Astrocyte of the spinal cord (primary cell): ENCODE data around the gene FKBP2.

Experiments used
- DNase-seq: peaks from one replicate; pipeline ENCODE4 v3.0.0; 2011; ENCODE audit warnings: low read depth, low spot score
- H3K4me3 ChIP-seq: 2 replicates; pipeline ENCODE4 v1.5.1; 2011; ENCODE audit warnings: low read depth, mild to moderate bottlenecking, low read length, moderate library complexity
- in situ Hi-C: cut with HindIII; loops from 2 replicates; pipeline ENCODE4 v1.10.0; 2017; ENCODE audit warnings: low sequenced_read_pairs
- TF ChIP-seq, protein P1 (sequence below): IDR thresholded peaks from 2 replicates; pipeline ENCODE4 v1.5.1; 2012; ENCODE audit warnings: low read depth, mild to moderate bottlenecking, low read length, inconsistent platforms

FKBP2 gene

DNA sequence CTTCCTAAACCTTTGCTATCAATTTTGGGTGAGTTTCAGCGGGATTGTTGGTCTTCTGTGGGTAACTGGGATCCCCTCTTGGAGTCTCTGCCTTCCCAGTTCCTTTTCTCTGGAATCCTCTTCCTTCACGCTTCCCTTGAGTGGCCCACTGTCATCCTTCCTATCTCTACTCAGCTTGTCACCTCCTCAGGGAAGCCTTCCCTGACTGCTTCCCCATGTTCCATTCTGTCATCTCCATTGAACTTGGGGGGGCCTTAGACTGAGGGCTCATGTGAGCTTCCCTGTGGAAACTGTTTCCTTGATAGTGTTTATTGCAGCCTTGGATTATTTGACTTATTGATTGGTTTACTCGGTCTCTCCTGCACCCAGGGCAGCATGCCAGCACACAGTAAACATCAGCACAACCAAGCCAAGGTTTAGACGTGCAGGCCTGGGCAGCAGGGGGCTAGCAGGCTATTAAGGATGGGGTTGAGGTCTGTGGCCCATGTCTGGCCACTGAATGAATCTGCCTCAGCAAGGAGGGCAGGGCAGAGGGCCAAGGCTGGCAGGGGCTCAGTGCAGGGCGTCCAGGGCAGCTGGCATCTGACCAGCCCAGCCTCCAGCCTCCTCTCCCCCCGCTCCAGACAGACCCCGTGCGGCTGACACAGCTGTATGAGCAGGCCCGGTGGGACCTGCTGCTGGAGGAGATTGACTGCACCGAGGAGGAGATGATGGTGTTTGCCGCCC is 22.1 kb upstream of the FKBP2 start:
- no peak for DNase-seq
- no peak overlapping the region for H3K4me3 ChIP-seq
- in situ Hi-C loops = no loop called here
- TF ChIP-seq, protein P1, sequence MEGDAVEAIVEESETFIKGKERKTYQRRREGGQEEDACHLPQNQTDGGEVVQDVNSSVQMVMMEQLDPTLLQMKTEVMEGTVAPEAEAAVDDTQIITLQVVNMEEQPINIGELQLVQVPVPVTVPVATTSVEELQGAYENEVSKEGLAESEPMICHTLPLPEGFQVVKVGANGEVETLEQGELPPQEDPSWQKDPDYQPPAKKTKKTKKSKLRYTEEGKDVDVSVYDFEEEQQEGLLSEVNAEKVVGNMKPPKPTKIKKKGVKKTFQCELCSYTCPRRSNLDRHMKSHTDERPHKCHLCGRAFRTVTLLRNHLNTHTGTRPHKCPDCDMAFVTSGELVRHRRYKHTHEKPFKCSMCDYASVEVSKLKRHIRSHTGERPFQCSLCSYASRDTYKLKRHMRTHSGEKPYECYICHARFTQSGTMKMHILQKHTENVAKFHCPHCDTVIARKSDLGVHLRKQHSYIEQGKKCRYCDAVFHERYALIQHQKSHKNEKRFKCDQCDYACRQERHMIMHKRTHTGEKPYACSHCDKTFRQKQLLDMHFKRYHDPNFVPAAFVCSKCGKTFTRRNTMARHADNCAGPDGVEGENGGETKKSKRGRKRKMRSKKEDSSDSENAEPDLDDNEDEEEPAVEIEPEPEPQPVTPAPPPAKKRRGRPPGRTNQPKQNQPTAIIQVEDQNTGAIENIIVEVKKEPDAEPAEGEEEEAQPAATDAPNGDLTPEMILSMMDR = no peak

DNA sequence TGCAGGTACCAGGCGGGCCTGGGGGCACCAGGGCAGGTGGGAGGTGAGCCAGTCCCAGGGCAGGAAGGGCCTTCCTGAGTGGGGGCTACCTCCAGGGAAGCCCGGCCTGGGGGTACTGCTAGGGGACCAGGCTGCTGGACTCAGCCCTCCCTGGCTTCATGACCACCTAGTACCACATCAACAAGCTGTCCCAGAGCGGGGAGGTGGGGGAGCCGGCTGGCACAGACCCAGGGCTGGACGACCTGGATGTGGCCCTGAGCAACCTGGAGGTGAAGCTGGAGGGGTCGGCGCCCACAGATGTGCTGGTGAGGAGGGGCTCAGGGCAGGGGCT is 21.6 kb upstream of the FKBP2 start:
- TF ChIP-seq, protein P1 = no peak
- in situ Hi-C loops = no loop called here
- no peak overlapping the region for H3K4me3 ChIP-seq
- DNase-seq = no peak

DNA sequence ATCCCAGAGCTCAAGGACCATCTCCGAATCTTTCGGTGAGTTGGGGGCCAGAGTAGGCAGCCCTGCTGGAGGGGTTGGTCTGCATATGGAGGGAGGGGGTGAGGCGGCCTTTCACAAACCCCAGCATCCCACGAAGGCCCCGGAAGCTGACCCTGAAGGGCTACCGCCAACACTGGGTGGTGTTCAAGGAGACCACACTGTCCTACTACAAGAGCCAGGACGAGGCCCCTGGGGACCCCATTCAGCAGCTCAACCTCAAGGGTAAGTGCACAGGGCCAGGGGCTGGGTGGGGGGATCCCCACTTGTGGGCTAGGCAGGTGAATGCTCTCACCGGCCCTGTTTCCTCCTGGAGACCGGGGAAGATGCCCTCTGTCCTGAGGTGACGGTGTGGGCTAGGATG is 21.1 kb upstream of the FKBP2 start:
- TF ChIP-seq, protein P1 = no peak
- no peak overlapping the region for H3K4me3 ChIP-seq
- in situ Hi-C loops = no loop called here
- DNase-seq = no peak

DNA sequence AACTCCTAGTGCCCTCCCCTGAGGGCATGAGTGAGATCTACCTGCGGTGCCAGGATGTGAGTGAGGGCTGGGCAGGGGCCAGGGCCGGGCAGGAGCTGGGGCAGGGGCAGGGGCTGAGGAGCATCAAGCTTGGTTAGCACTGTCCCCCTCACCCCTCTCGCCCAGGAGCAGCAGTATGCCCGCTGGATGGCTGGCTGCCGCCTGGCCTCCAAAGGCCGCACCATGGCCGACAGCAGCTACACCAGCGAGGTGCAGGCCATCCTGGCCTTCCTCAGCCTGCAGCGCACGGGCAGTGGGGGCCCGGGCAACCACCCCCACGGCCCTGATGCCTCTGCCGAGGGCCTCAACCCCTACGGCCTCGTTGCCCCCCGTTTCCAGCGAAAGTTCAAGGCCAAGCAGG is 20.6 kb upstream of the FKBP2 start:
- TF ChIP-seq, protein P1 = no peak
- in situ Hi-C loops = no loop called here
- no peak for DNase-seq
- H3K4me3 ChIP-seq = no peak overlapping the region

DNA sequence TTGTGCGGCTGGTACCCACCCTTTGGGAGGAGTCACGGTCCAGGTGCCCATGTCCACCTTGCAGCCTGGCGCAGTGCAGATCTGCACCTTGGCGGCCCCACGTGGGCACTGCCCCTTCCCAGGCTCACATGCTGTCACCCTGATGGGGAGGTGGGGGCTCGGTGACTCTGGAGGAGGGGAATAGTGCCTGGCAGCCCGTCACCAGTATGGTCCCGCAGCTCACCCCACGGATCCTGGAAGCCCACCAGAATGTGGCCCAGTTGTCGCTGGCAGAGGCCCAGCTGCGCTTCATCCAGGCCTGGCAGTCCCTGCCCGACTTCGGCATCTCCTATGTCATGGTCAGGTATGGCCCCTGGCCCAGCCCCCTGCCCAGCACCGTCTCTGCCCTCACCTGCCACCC is 20.1 kb upstream of the FKBP2 start:
- in situ Hi-C loops = no loop called here
- H3K4me3 ChIP-seq = no peak overlapping the region
- TF ChIP-seq, protein P1 = no peak
- no peak for DNase-seq

DNA sequence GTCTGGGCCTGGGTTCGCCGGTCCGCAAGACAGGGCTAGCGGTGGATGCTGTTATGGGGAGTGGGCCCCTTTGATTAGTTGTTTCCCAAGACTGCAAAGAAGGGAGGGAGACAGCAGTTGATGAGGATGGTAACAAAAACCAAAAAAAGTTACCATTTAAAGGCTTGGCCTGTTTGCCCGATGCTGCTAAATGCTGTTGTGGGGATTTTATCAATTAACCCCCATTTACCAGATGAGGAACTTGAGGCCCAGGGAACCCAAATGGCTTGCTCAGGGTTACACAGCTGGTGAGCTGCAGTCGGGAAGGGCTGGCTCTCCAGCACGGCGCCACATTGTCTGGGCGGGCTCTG is 18.3 kb upstream of the FKBP2 start:
- TF ChIP-seq, protein P1 = no peak
- DNase-seq = no peak
- H3K4me3 ChIP-seq = no peak overlapping the region
- in situ Hi-C loops = no loop called here
